Muscle layer of duodenum (tissue), 2 donors: ENCODE results near the gene IRF1.
A peak's percentile ranks its signal among the peaks of the same experiment; 100 is the strongest.
"Not testable (repeated sequence)": the region's sequence is repeated elsewhere in the genome, so short reads cannot be mapped to it uniquely, and the experiment has no call there.

Experiments
- H3K27ac ChIP-seq: one replicate; pipeline ENCODE4 v1.7.0; 2013; ENCODE audit warnings: mild to moderate bottlenecking, low read length
- H3K27me3 ChIP-seq: one replicate; pipeline ENCODE4 v1.7.0; 2013; ENCODE audit warnings: low read depth, mild to moderate bottlenecking, control low read depth, low read length
- H3K36me3 ChIP-seq, 2 donors: one replicate each; pipeline ENCODE4 v1.7.0; 2013; ENCODE audit warnings: low read length in 2 of 2, control low read depth in 1 of 2, mild to moderate bottlenecking in 1 of 2; ENCODE audit not compliant: insufficient read depth in 2 of 2, control insufficient read depth in 1 of 2
- H3K4me1 ChIP-seq, 2 donors: one replicate each; pipeline ENCODE4 v1.7.0; 2013; ENCODE audit warnings: low read length in 2 of 2, mild to moderate bottlenecking in 2 of 2, control low read depth in 1 of 2, moderate library complexity in 1 of 2; ENCODE audit not compliant: insufficient read depth in 2 of 2, control insufficient read depth in 1 of 2
- H3K4me3 ChIP-seq, 2 donors: one replicate each; pipeline ENCODE4 v1.7.0; 2013; ENCODE audit warnings: low read length in 2 of 2, low read depth in 1 of 2, mild to moderate bottlenecking in 1 of 2
- H3K9me3 ChIP-seq, 2 donors: one replicate each; pipeline ENCODE4 v1.7.0; 2013; ENCODE audit warnings: low read length in 2 of 2, control low read depth in 1 of 2, mild to moderate bottlenecking in 1 of 2; ENCODE audit not compliant: control insufficient read depth in 1 of 2
- donor health status: healthy.

Gene IRF1

DNA sequence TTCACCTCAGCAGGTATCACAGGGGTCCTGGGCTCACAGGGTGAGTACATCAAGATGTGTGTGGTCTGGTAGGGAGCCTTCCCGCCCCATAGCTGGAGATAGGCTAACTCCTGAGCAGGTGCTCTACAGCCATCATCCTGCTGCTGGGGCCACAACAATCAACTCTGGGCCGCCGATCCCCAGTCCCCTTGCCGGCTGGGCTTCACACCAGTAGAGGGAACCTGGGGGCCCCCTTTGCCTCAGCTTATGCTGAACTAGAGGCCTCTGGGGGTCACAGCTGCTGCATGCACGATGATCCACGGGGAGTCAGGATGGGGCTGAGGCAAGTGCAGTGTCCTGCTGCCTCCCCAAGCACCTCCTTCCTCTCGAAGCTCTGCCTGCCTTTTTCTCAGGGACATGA is 46.5 kb downstream of the IRF1 start:
- H3K9me3 ChIP-seq: no peaks in the 10 kb centered on the region
- H3K4me3 ChIP-seq: no peak overlapping the region
- H3K36me3 ChIP-seq: no peaks in the 10 kb centered on the region
- peaks cover 25 to 57% of the 10 kb centered on the region in 2 donors for H3K4me1 ChIP-seq
- no peak overlapping the region for H3K27ac ChIP-seq
- H3K27me3 ChIP-seq: no peaks in the 10 kb centered on the region

DNA sequence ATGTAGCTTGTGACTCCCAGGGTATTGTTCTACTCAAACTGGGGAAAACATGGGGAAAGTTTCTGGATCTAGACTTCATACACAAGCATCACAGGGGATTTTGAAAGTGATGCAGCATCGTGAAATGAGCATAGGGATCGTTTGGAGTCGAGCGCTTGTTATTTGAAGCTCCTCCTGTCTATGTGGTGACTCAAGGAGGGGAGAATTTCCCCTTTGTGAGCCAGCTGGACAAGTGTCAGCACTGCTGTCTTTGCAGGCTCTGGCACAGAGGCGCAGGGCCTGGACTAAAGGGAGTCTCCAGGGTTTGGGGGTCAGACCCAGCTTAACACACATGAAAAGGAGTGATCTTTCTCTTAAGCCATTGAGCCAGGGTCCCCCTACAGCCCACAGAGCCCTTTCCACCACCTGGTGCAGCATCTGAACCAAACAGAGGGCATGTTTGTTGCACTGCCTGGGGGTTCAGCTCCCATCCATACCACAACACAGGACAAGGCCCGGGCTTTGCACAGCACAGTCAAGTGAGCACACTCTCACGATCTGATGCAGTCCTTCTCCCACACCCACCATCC is 51.0 kb downstream of the IRF1 start:
- Histone ChIP-seq H3K9me3 (no peaks in the 10 kb centered on the region), H3K4me3 (peak overlapping the region in 1 of 2 donors; percentile 32), H3K4me1 (peaks cover 44 to 72% of the 10 kb centered on the region in 2 donors), H3K36me3 (peaks cover 0 to 5% of the 10 kb centered on the region in 2 donors), H3K27me3 (no peaks in the 10 kb centered on the region), H3K27ac (peak overlapping the region; percentile 76)

DNA sequence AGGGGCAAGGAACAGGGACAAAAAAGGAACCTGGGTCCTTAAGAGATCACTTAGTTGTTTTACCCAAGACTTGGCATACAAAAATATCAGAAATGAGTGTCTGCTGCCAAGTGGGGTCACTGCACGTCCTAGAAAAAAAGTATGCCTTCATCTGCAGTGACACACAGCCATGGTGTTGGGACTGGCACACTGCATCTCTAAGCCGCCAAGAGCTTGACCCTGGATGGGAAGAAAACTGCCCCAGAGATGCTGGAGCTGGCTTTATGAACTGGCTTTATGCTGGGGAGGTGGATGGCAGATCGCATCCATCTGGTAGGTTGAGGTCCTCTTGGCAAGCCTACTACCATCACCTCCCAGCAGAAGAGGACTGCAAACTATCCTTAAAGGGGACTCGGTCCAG is 51.7 kb downstream of the IRF1 start:
- Histone ChIP-seq H3K4me3 (peak overlapping the region; percentile 5 to 32), H3K4me1 (peaks cover 50 to 79% of the 10 kb centered on the region in 2 donors), H3K36me3 (peaks cover 0 to 5% of the 10 kb centered on the region in 2 donors), H3K9me3 (no peaks in the 10 kb centered on the region), H3K27ac (peak overlapping the region; percentile 76), H3K27me3 (no peaks in the 10 kb centered on the region)

DNA sequence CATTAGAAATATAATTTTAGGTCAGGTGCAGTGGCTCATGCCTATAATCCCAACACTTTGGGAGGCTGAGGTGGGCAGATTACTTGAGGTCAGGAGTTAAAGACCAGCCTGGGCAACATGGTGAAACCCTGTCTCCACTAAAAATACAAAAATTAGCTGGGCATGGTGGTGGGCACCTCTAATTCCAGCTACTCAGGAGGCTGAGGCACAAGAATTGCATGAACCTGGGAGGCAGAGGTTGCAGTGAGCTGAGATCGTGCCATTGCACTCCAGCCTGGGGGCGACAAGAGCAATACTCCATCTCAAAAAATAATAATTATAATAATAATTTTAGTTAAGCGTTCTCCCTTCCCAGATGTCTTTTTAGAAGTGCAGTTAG is 52.3 kb downstream of the IRF1 start:
- H3K4me1 ChIP-seq: peaks cover 50 to 81% of the 10 kb centered on the region in 2 donors
- peak overlapping the region; percentile 82 for H3K27ac ChIP-seq

DNA sequence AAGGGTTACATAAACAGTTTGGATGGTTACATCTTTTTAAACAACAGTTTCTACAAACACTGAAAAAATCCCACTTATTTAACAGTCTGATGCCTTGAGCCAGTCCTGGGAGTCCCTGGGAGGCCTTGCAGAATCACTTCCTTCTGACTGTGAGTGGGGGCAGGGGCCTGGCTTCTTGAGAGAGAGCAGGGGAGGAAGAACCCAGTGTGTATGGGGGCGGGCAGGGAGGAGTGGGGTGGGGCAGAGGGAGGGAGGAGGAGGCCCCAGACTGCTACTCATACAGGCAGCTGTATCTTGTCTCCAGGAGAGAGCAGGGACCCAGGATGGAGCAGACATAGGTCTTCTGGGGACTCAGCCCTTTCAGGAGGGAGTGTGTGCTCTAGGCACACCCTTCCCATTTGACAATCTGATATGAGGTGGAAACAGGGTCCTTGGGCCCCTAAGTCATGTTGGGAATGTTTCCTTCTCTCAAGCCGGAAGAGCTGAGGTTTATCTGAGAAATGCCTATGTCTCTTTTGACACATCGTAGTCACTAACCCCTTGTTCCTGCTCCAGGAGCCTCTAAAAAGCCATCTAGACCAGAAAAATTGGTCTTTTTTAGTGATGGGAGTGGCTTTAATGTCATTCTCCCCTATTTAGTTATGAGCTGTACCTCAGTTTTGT is 52.8 kb downstream of the IRF1 start:
- H3K27ac ChIP-seq: peak overlapping the region; percentile 82
- H3K4me1 ChIP-seq: peaks cover 53 to 80% of the 10 kb centered on the region in 2 donors
- H3K9me3 ChIP-seq: no peaks in the 10 kb centered on the region

More for the DNA sequence above, 52.3 kb downstream of the IRF1 start:
- H3K27me3 ChIP-seq, H3K9me3 ChIP-seq, H3K36me3 ChIP-seq, H3K4me3 ChIP-seq: not testable (repeated sequence)

DNA sequence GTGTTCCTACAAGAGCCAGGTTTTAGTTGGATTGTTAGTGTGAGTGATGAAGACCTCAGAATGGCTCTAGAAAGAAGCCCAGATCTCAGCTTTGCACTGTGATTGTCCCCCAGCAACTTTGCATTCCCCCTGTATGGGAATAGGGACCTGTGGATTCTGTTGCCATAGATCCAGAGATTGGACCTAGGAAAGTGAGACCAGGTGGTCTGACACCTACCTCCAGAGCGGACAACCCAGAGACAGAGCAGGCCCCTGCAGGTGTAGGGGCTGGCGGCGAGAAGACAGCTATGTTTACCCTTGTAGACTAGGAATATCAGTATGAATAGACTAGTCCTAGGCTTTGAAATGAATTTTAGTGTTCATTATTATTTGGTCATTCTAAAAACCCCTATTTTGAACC is 53.6 kb downstream of the IRF1 start:
- H3K36me3 ChIP-seq: peaks cover 0 to 5% of the 10 kb centered on the region in 2 donors
- H3K27ac ChIP-seq: peak overlapping the region; percentile 82
- no peaks in the 10 kb centered on the region for H3K27me3 ChIP-seq
- peaks cover 55 to 74% of the 10 kb centered on the region in 2 donors for H3K4me1 ChIP-seq
- H3K9me3 ChIP-seq: no peaks in the 10 kb centered on the region
- H3K4me3 ChIP-seq: no peak overlapping the region

More for the DNA sequence above, 52.8 kb downstream of the IRF1 start:
- peaks cover 0 to 5% of the 10 kb centered on the region in 2 donors for H3K36me3 ChIP-seq
- H3K4me3 ChIP-seq: no peak overlapping the region
- no peaks in the 10 kb centered on the region for H3K27me3 ChIP-seq

DNA sequence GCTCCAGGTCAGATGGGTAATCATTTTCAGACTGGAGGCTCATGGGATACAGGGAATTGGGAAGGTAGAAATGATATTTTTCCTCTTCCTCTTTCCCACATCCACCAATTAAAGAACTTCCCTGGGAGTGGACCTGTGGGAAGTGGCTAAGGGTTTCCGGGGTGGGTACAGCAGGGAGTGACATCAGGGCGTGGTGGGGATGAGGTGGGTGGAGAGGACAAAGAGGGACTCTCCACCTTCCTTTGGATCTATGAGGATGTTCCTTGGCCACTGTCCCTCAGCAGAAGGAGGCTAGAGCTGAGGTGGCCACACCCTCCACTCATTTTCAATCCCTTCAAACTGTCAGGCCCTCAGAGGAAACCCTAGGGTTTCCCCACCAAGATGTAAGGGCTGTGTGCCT is 54.7 kb downstream of the IRF1 start:
- Histone ChIP-seq H3K9me3 (no peaks in the 10 kb centered on the region), H3K36me3 (peaks cover 0 to 5% of the 10 kb centered on the region in 2 donors), H3K27ac (no peak overlapping the region), H3K27me3 (no peaks in the 10 kb centered on the region), H3K4me1 (peaks cover 55 to 67% of the 10 kb centered on the region in 2 donors), H3K4me3 (no peak overlapping the region)

DNA sequence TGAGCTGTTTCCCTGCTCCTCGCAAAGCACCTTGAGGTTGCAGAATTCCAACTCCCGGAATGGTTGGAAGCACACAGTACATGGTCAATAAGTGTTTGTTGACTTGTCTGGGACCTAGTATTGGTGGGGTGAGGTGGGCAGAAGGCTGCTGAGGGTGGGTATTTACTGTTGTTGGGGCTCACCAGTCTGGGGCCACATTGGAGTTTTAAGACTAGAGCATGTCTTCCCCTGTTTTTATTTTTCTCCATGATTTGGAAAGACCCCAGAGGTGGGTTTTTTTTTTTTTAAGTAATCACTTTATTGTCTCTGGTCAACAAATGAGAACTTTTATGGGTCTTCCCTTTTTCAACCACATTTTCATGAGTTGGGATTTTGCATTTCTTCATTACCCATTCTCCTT is 55.1 kb downstream of the IRF1 start:
- peaks cover 0 to 9% of the 10 kb centered on the region in 2 donors for H3K36me3 ChIP-seq
- no peaks in the 10 kb centered on the region for H3K9me3 ChIP-seq
- H3K27me3 ChIP-seq: no peaks in the 10 kb centered on the region
- H3K4me3 ChIP-seq: no peak overlapping the region
- peak overlapping the region; percentile 28 for H3K27ac ChIP-seq
- H3K4me1 ChIP-seq: peaks cover 55 to 66% of the 10 kb centered on the region in 2 donors

DNA sequence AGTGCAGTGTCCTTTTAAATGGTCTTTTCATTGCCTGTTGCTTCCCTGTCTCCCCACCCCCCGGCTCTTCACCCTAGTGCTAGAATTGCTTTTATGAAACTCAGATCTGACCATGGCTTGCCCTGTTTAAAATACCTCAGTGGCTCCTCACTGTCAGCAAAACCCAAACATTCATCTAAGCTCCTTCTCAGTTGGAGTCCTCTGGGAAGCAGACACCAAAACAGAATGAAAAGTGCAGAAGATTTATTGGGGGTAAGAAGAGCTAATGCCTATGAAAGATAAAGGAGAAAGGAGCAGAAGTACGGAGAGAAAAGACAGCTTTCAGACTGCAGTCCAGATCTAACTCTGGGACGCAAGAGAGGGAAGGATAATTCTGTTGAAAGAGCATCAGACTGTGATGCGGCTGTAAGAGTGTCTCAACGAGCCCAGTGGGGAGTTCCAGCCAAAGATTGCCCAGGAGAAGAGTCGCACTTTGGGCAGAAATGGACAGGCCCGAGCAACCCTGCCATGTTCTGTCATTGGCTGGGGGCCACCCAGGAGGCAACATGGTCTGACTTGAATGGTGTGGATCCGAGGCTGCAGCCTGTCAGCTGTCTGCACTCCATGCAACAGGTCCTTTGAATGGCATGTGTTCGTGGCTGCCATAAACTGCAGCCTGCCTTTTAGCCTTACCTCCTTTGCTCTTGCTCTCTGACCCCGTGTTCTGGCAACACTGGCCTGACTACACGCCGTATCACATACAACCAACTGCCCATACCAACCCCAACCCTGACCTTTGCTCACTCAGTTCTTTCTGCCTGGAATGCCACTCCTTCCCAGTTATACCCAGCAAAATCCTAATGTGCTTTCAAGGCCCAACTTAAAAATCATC is 55.9 kb downstream of the IRF1 start:
- Histone ChIP-seq H3K4me1 (peaks cover 58 to 65% of the 10 kb centered on the region in 2 donors), H3K36me3 (peaks cover 0 to 12% of the 10 kb centered on the region in 2 donors), H3K4me3 (no peak overlapping the region), H3K27ac (peak overlapping the region; percentile 28), H3K27me3 (no peaks in the 10 kb centered on the region), H3K9me3 (no peaks in the 10 kb centered on the region)

DNA sequence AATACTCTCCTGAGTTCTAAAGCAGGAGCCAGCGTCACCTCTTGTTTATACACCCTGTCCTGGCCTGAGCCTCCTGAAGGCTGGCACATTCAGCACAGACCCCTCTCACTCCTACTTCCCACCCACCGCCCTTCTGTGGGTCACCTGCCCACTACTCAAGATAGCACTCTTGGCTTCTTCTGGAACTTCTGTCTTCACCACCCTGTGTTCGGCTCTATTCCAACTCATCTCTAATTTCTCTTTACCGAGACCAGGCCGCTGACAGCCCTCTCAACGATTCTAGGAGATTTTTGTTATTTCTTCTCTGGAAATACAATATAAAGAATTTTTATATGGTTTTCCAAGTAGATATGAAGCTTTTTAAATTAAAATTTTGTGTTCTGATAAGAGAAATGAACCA is 57.4 kb downstream of the IRF1 start:
- peaks cover 63 to 66% of the 10 kb centered on the region in 2 donors for H3K4me1 ChIP-seq
- H3K27ac ChIP-seq: peak overlapping the region; percentile 41
- no peak overlapping the region for H3K4me3 ChIP-seq

DNA sequence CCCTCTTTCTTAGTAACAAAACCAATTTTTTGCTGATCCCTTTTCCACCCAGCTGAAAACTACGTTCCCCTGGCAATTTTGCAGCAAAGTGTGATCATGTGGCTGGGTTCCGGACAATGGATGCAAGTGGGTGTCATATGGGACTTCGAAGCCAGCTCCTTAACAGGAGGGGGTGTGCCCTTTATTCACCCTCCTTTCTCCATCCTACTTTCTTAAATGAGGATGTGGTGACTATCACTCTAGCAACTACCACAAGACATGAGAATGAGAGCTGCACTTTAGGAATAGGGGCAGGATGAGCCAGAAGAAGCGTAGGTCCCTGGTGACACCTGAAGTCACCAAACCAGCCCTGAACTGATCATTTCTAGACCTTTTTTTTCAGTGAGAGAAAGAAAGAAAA is 58.9 kb downstream of the IRF1 start:
- Histone ChIP-seq H3K9me3 (no peaks in the 10 kb centered on the region), H3K4me1 (peaks cover 66% of the 10 kb centered on the region in 2 donors), H3K27ac (peak overlapping the region; percentile 2), H3K4me3 (no peak overlapping the region), H3K36me3 (peaks cover 0 to 12% of the 10 kb centered on the region in 2 donors), H3K27me3 (no peaks in the 10 kb centered on the region)

More for the DNA sequence above, 57.4 kb downstream of the IRF1 start:
- Histone ChIP-seq H3K9me3 (no peaks in the 10 kb centered on the region), H3K27me3 (no peaks in the 10 kb centered on the region), H3K36me3 (peaks cover 0 to 12% of the 10 kb centered on the region in 2 donors)
